HG03095 (cell line): ENCODE results near the gene DGKI.

ENCODE experiments used
- ATAC-seq: cut with Tn5 transposase; IDR thresholded peaks from one replicate; pipeline ENCODE4 v1.9.1; 2021; ENCODE audit warnings: moderate library complexity; ENCODE audit not compliant: unreplicated experiment

Gene DGKI

DNA sequence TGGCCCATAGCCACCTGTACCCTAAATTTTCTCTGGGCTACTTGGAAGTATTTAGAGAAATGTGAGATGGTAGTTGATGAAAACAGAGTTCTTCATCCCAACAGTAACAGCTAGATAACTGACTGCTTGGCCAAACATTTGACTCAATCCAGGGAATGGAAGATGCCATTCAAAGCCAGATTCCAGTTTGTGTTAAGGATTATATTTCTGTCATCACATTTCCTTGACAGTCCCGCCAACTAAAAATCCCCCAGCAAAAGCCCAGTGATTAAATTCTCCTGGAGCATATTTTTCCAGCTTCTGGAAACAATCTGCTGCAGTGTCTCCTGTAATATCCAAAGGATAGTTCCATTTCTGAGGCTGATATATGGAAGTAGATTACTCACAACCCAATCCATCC is 457.9 kb downstream of the DGKI start:
- no peak for ATAC-seq

DNA sequence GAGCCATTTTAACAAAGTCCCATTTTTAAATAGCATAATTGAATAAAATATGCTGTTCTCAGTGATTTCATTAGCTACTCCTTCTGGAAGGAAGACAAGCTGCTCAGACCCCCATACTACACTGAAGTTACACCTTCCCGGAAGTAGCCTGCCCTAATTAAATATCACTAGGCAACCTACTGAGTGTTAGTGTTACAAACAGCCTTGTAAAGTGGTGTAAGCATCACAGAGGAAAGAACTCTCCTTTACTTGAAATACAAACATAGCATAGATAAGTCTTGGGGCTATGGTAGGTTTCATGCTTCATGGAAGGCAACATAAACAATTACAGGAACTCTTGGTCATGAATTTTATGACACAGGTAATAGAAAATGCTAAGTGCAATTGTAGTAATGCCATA is 459.8 kb downstream of the DGKI start:
- no peak for ATAC-seq

DNA sequence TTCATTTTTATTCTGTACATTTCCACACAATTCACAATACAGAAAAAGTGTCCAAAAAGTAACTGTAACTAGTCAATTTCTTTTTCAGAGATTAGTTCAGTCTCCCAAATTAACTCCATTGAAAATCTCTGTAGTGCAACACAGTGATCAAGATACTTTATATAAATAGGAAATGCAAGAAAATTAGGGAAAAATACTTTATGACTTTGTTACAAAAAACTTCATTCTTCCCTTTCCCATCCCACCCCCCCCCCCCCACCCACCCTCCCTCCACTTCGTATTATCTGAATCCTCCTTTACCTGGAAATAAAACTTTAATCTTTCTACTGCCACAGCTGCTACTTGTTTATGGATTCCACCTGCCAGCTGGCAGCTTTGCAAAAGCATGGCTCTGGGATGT is 465.7 kb downstream of the DGKI start:
- no peak for ATAC-seq

DNA sequence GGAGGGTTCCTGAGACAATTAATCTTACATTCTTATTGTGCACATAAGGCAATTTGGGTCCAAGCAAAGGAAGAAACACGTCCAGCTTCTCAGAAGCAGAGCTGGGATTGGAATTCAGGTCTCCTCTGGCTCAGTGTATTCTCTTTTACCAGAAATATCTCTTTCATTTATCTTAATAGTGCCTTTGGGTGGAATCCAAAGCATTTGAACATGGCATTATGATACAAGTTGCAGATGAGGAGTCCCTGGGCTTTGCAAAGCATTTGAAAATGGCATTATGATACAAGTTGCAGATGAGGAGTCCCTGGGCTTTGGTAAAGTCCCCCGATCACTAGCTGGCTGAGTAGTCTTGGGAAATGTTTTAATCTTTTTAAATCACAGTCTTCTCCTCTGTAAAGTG is 473.3 kb downstream of the DGKI start:
- no peak for ATAC-seq

DNA sequence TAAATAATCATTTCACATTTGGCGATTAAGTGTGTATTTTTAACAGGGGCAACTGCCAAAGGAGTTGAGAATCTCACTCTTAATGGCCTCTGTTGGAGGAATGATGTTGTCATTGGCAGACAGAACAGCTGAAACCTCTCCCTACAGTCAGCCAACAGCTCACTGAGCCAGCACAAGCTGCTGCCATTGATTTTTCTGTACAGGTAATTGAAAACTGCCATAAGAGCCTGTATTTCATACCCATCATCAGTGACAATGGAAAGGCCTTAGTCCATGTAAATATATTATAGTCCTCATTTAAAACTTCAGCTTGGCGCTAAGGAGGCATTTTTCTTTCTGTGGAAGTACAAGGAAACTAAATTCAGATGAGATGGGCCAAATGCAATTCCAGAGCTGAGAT is 475.2 kb downstream of the DGKI start:
- ATAC-seq: no peak

DNA sequence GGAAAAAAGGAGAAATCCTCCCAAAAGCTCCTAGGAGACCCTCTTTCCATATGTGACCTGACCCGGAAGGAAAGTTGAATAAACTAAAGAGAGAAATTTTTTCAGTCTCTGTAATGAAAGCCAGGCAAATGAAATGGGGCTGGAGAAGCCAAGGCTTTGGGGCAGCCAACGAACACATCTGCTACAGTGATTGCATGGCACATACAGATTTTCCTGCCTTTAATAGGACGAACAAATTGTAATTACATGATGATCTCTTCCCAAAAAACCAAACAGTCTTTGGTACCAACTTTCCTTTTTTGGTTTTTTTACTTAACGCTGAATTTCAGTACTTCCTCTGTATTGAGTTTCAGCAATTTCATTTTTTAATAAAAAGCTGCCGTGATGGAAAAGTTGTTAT is 479.8 kb downstream of the DGKI start:
- no peak for ATAC-seq

DNA sequence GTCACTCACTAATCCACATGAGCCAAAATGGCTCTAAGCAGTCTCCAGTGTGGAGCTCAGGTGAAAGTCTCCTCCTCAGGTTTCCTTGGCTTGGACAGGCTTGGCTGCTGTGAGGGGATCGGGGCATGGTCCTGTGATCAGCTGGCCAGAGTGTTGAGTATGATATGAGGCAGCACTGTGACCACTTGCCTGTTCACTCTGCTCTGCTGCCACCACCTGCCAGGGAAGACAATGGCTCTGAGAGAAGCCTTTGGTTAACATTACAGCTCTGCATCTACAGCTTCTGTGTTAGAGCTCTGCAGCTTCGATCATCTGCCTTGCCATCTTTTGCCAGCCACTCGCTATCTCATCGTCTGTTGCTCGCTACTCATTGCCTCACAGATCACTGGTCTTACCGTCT is 483.1 kb downstream of the DGKI start:
- ATAC-seq: no peak

DNA sequence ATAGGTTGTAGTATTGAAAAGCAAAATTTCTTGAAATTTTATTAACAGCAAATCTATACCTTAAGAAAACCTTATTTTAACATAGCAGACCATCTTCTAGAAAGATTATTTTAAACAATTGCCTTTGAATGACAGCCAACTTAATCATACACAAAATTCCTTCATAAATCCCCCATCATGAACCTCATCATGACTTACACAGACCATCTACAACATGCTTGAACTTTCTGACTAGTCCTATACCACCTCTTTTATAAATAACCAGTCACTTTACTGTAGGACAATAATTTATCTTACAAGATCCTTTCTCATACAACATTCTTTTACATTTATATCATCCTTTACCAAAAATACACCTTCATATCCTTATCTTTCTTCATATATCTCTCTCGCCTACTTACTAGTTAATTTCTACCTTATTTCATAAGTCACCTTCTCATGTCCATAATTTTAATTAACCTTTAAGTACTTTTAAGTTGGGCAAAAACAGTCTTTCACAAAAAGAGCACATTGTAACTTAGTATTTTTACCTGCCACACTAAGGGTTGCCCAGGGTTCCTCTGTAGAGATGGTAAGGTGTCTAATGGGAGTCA is 486.6 kb downstream of the DGKI start:
- ATAC-seq: no peak

DNA sequence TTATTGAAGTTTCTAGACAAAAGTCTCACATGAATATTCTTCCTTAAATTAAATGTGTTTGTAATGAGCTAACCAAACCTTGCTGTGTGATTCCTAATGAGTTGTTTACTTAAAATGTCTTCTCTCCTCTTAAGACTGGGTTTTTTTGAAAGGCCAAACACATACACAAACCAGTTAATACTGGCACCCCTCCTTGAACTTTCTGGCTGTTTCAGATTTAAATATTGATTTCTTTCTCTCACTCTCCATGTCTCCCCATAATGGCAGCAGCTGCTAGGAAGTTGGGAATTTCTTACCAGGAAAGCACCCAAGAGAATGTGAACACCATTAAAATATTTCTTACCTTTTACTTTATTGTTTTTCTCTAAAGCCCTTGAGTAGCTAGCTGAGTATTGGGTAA is 491.8 kb downstream of the DGKI start:
- ATAC-seq: no peak

DNA sequence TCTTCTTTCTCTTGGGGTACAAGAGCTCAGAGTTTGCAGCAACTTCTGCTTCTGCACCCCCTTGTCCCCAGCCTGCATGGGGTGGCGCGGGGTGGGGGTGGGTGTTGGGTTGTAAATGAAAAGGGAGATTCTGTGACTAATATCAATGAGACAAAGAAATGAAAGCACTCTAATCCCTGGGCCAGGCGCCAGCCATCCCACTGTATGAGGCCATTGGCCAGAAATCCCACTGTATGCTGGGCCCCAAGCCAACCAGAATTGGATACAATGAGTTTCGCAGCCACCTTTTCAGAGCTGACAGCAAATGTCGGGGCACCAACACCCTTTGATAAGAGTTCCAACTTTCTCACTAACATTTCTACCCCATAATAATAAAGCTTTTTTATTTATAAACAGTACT is 492.4 kb downstream of the DGKI start:
- no peak for ATAC-seq

DNA sequence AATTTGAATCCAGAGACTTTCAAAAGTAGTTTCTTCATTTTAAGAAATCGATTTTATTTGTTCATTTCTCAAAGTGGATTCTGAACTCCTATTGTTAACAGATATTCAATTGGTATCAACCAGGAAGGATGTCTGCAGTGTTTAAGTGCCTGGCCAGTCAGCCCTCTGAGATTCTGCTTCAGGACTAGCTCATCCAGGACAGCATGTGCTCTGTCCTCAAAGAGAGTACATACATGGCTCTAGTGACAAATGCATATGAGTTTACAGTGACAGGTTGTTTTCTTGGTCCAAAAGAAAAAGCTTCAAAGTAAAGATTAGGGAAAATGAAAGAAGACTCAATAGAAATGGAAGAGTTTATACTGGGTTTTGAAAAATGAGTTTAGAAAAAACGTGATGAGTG is 494.8 kb downstream of the DGKI start:
- ATAC-seq: no peak

DNA sequence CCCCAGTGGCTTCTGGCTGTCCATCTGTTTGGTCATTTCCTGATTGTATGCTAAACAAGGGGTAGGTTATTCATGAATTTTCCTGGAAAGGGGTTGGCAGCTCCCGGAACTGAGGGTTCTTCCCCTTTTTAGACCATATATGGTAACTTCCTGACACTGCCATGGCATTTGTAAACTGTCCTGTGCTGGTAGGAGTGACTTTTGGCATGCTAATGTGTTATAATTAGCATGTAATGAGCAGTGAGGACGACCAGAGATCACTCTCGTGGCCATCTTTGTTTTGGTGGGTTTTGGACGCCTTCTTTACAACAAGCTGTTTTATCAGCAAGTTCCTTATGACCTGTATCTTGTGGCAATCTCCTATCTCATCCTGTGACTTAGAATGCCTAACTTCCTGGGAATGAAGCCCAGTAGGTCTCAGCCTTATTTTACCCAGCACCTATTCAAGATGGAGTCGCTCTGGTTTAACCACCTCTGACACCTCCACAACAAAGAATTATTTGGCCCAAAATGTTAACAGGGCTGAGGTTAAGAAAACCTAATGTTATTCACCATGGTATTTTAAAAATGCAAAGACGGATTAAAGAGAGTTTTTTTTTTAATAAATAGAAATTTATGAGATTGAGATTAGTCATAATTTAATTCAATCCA is 500.9 kb downstream of the DGKI start:
- no peak for ATAC-seq

DNA sequence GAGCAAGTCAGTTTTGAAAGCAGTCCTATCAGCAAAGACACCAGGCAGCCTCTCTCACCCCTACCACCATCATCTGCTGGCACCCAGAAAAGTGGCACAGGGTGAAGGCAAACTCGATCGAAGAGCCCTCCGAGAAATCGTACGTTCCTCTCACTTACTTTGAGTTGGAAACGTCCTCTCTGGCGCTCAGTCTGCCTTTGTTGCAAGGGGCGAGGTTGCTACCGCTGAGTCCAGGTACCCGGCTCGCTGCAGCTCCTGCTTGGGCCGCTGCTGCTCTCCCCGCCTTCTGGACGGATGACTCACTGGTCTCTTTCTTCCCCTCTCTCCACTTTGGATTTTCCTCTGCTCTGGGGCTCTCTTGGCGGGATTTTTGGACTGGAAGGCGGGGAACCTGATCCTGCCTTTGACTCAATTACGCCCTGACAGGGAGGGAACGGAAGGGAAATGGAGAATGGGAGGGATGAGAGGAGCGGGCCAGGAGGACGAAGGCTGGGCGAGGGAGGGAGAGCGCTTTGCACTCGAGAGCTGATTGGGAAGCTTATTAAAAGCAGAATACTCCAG is 503.4 kb downstream of the DGKI start, which contains the start of gene PTN:
Gene PTN (minus strand): TSS at position 453 of the 561 bp plus-strand sequence. CDS start 88,760 bp downstream, outside the sequence.
- ATAC-seq: no peak

DNA sequence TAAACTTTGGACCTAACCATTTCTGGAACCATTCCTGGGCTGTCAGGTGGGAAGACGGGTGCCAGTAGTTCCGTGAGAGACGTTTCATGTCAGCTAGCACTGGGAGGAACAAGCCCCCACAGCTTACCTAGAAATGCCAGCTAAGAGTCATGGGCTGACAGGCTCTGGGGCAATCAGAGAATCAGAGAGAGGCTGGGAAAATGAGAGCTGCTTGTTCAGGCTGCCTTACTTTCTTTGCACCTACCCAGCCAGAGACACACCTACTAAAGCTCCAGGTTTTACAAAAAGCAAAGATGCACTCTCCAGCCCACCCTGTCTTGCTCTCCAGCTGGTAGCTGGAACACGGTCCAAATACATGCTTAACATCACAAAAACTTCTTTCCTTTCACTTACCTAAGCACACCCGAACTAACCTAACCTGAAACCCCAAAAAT is 503.9 kb downstream of the DGKI start:
- ATAC-seq: no peak

DNA sequence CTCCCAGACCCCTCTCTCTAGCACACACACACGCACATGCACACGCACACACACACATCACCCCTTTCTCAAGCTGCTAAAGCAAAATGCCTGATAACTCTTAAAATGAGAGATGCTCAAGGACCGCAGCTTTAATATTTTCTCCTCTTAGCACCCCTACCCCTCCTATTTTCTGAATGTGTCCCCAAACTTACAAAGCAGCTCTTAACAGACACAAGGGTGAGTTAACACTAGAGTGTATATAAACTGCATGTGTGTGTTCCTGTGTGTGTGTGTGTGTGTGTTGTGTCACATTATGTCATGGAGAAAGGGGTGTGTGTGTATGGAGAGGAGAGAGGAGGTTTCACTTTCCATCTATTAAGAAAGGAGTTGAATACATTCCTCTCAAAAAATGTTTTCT is 504.5 kb downstream of the DGKI start:
- no peak for ATAC-seq

DNA sequence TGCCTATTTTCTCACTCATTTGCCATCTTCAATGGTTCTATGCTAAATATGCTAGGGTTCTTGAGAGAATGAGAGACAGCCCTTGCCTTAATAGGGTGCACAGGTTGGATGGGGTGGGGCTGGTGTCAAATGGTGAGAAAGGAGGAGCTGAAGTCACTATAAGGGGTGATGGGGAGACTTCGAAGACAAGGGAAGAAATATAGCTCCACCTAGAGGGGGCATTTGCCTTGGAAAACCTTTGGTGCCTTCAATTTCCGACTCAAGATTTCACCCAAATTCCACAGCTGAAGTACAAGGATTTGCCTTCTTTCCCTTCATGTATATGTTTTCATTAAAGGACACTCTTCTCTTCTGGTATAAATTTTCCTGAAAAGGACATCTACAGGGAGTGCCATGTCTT is 508.9 kb downstream of the DGKI start:
- ATAC-seq: no peak

DNA sequence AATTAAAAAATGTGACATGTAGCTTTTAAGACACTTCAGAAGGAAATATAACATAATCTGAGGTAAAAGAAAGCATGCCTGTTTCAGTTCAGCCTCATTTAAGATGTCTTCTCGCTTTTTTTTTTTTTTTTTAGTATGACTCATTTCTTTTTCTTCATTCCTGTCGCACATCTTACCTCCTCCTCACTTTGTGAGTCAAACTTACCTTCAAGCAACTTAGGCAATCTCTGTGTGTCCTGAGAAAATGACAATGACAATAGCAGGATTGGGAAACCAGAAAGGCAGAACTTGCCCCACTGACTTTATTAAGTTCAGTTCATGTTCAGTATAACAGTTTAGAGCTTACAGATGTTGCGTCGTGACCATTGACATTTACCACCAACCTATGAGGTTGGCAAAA is 511.0 kb downstream of the DGKI start:
- no peak for ATAC-seq

DNA sequence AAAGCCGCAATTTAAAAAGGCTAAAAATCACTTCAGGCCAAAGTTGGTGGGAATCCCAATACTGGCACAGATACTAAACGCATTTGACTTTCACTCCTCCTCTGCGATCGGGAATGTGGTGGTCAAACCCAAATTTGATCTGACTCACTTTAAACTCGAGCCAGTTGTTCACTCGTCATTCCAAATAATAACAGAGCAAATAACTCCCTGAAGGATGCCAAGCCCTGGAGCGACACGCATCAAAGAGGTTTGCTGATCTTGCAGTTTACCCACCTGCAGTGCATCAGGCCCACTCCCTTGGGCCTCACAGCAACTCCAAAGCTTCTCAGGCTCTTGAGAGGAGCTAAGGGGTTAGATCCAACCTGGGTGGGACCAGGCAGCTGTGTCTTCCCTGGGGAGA is 515.4 kb downstream of the DGKI start:
- ATAC-seq: no peak
